NCI-H128 (cell line): Measurements from ENCODE around the gene RPS24.

Experiments used
- DNase-seq: peaks from one replicate; lab custom pipeline; 2025; ENCODE audit not compliant: unreplicated experiment; lab: John Stamatoyannopoulos, UW

RPS24 gene

DNA sequence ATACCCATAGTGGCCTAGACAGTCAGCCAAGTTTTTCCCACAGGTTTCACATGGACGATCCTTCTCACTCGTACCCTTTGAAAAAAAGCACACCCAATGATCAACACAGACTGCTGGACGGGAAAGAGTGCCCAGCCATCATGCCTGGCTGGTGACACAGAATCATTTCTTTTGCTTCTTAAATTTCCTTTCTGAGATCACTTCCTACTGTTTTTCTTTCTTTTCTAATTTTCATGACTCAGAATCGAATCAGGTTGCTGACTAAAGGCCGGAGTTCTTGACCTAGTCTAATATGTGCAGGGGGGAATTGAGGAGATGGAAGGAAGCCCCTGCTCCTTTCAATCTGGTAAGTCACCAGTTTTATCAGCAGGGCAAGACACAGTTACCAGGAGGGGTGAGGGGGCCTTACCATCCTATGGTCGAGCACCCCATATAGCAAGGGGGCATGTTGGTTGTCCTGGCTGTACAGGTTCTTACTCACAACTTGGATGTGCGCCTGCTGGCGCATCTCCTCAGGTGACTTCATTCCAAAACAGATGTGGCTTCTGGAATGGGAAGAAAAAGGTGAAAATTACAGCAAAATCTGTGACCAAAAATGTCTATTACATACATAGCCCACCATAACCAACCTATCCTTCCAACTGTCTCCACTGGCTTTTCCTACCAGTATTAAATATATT is 7.8 kb upstream of the RPS24 start:
- DNase-seq: no peak

DNA sequence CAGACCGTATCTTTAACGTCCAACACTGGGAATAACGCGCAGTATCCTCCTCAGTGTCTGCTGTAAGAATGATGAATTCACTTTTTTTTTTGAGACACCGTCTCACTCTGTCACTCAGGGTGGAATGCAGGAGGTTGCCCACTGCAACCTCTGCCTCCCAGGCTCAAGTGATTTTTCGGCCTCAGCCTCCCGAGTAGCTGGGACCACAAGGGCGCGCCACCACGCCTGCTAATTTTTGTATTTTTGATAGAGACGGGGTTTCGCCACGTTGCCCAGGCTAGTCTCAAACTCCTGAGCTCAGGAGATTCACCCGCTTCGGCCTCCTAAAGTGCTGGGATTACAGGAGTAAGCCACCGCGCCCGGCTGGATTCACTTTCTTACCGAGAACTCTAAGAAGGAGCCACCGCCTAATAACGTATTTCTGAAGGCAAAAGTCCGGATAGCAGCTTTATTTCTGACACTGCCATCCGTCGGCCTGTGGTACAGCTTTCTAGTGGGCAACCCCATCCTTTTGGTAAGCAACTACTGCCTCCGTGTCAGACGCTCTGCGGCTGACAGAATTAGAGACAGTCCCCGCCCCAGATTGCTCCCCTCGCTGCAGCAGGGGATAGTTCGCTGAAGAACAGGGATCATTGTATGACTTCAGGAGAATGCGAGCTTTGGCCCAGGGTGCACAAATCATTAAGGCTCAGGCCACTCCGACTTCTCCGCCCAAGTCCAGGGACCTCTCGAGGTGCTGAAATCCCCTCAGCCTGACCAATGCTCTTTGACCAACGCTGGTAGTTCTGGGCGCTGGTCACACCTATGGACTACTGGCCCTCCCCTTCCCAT is 5.0 kb upstream of the RPS24 start:
- DNase-seq: no peak

DNA sequence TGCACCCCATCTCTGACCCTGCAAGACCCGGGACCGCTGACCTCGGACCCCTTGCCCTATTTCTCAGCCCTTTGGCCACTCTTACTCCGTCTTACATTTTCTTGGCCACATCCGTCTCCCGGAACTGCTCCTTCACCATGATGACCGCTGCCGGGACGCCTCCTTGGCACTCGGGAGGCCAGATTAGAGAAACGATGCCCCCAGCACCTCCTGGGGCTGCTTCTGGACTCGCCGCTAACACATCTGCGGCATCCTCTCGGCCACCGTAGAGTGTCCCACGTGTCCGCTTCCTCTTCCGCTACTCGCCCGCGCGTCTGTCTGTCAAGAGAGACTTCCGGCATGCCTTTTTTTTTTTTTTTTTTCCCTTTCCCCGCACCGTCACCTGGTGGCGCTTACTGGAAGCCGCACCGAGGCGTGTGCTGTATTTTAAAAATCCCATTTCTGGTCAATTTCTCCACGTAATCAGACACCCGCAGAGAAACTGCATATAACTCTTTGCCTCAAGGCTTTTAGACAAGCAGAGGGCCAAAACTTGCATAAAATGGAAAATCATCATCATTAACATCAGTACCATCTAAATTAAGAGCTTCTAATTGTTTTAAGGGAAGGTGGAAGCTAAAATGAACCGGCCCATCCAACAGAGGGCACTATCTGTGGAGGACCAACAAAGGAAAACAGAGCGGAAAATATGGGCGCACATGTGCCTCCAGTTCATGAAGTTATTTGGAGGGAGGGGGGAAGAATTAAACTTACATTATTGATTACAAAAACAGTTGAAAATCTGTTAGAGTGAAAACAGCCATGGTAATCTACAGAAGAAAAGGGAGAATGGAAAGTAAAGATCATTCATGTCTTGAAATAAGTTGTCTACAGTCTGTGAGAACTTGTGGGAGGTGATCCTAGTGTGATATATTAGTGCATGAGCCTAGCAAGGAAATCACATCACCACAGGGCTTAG is 4.1 kb upstream of the RPS24 start, which contains the start of gene POLR3A:
Gene POLR3A (minus strand): TSS at position 247 of the 958 bp plus-strand sequence. CDS start 108 bp downstream, at position 139.
- peak; percentile 84 for DNase-seq

DNA sequence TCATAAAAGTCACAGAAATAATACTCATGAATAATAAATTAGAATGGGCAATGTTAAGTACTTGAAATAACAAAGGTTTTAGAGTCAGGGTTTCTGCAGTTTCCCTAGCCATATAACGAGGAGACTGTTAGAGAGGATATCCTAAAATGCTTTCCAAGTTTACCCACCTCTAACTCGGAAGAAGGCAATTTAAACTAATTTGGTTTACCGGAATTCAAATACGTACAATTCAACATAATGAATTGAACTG is 351 bp upstream of the RPS24 start:
- no peak for DNase-seq

DNA sequence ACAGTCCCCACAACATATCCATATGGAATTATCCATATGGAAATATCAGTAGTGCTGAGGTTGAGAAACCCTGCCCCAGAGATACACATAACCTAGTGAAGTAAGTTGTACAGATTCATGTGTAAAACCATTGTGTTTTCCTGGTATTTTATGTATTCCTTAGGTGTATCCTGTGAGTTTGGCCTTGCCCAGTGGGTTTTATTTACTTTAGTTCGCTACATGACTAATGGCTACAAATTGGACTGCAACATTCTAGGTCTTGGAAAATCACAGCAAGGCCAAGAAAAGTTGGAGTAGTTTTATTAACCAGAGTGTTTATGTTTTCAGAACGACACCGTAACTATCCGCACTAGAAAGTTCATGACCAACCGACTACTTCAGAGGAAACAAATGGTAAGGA is 1.4 kb downstream of the RPS24 start:
- DNase-seq: no peak

DNA sequence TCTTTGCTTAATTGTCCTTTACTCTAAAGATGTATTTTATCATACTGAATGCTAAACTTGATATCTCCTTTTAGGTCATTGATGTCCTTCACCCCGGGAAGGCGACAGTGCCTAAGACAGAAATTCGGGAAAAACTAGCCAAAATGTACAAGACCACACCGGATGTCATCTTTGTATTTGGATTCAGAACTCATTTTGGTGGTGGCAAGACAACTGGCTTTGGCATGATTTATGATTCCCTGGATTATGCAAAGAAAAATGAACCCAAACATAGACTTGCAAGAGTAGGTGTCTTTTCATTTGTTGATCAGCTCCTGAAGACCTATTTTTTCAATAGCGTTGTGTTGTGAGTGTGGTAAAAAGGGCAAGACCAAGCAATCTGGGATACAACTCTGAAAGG is 1.8 kb downstream of the RPS24 start:
- no peak for DNase-seq

DNA sequence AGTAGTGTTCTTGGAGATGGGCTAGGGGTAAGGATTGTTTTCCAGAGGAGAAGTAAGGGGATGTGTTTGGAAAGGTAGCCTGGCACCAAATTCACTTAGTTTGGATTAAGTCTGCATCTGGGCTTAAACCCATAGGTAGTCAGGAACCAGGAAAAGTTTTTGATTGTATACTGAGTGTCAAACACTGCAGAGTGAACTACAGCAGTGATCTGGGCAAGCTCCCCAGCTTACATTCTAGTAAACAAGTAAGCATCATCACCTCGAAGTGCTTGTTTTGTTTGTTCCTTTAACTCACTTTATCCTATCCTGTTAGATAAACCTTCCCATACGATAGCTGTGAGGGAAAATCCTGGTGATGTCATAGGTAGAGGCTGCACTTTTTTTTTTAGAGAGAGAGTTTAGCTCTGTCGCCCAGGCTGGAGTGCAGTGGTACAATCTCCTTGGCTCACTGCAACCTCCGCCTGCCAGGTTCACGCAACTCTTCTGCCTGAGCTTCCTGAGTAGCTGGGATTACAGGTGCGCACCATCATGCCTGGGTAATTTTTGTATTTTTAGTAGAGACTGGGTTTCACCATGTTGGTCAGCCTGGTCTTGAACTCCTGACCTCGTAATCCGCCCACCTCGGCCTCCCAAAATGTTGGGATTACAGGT is 2.4 kb downstream of the RPS24 start:
- DNase-seq: no peak

DNA sequence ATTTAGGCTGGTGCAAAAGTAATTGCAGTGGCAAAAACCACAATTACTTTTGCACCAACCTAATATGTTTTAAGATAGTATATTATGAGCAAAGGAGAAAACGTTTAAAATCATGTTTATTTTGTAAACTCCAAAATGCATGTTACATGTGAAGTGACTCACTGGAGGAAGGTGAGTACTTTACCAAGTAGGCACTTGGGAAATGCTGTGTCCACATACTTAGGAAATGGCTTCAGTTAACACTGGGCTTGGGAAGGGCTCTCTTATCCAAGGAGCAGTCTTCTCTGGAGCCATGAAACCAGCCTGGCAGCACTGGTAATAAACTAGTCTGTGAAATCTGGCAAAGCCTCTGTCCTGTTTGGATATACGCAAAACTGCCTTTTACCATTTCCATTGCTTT is 4.4 kb downstream of the RPS24 start:
- DNase-seq: no peak

DNA sequence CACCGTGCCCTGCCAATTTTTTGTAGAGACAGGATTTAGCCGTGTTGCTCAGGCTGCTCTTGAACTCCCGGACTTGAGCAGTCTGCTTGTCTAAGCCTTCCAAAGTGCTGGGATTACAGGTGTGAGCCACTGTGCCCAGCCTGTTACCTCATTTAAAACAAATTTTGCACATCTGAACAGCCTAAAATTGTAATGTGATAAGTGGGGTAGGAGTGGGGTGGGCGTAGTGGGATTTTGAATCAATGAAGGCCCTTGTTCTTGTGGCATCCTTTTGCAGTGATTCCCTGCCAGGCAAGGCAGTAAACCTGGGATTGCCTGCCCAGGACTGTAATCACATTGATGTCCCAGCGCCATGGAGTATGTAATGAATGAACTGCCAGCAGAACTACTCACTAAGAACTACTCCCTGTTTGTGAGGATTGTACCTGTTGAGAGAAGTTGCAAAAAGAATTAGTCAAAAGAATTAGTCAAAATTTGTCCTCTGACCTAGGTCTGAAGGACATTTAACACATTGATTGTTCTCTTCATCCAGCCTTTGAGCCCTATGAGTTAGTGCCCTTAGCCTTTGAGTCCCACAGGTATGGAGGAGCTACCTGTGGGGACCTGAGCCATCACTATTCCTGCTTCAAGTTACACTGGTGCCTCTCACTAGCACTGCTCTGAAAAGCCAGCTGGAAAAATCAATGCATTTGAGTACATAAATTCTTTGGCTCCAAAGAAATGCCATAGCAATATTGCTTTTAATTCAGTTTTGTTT is 5.3 kb downstream of the RPS24 start:
- no peak for DNase-seq

DNA sequence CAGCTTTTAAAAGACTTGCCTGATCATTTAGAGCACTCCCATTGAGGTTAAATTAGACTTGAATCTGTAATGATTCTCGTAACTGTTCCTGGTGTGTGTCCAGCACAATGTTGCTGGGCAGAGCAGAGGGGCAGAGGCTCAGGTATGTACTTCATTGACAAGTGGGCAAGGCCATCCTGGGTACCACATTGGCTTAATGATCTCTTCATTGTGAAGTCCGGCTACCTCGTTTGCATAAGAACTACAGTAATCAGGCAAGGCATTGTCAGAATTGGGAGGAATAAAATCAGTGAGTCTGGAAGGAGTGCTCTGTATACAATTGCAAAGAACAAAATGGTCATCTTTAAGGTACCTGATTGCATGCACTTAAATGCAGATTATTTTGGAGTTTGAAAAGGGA is 6.1 kb downstream of the RPS24 start:
- DNase-seq: no peak

DNA sequence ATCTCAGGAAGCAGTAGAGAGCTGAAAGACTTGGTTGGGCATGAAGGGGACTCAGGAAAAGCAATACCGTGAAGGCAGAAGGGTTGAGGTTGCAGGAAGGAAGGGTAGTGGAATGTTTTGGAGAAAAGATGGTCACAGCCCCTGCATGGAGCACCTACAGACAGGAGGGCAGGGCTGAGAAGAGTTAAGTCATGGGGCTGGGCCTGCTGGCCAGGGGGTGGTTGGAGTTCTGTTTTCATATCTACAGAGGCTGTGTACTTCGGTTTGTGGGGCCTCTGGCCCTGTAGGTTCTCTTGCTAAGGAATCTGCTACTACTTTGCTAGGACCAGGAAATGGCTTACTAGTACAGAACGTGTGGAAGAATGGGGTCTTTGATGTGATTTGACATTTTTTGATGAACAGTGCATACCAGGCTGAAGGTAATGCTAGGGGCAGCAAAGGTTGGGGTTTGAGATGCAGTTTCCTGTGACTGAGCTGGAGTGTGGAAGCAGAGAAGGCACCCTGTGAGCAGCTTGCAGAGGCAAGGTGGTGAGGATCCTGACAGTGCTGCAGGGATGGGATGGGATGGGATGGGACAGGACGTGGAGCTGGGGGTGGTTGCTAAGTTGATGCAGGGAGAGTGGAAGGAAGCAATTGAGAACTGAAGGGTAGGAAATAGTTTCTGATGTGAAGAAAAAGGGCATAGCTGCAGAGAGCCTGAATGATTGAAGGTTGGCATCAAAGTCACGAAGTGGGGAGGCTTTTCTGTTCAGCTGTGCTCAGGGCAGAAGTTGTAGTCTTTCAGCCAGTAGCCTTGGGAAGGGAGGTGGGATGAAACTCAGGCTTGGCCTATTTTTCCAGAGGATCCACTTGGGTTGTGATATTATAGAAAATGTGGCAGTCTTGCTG is 7.8 kb downstream of the RPS24 start:
- DNase-seq: no peak

DNA sequence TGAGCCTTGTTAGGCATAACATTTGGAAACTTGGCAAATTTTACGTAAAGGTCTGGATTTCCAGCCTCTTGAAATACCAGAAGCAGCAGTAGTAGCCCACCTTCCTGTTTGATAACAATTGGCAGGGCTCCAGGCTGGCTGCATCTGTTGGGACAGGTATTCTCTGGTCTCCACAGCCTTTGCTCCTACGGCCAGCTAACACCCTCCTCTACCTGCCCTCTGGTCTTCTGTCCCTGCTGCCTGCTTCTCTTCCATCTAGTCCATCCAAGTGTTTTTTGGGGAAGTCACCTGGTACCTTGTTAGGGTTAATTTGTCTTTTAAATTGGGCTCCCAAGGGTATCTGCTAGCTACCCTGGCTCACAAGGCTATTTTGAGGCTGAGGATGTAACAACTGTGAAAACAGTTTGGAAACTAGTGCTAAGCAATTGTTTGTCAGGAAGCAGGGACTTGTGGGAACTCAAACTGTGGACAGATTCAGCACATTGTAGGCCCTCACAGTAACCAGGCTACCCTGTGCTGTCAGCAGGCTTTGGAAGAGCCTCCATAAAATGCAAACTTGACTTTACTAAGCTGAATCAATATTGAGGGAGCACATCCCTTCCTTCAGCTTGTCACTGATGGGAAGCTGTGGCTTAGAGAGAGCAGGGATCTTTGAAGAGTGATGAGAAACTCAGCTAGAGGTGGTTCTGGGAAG is 8.5 kb downstream of the RPS24 start:
- no peak for DNase-seq

DNA sequence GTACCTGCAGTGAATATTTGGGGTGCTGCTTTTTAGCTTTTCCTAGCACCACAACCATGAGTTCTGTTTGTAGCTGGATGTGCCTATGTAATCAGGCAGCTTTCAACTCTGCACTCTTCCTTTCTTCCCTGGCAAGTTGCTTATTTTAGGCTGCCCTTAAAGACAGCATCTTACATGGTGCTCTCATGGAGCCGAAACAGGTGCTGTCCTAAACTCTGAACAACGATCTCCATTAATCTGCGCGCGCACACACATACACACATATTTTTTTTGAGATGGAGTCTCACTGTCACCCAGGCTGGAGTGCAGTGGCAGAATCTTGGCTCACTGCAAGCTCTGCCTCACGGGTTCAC is 9.1 kb downstream of the RPS24 start:
- DNase-seq: no peak

DNA sequence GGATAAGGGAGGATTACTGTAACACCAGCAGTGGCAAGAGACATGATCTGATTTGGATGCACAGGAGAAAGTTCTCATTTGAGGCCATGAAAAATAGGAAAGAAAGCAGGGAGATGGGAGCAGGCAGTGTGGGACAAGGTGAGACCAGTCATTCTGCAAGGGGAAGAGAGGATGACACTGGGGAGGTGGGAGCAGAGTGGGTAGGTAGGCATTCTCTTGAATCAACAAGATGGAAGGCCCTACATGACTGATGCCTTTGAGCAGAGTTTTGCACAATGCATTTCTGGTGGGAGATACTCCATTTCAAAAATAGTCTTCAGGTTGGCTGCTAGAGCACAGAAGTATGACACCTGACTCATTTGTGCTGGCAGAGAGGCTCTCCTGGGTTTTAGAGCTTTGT is 10.5 kb downstream of the RPS24 start:
- no peak for DNase-seq

DNA sequence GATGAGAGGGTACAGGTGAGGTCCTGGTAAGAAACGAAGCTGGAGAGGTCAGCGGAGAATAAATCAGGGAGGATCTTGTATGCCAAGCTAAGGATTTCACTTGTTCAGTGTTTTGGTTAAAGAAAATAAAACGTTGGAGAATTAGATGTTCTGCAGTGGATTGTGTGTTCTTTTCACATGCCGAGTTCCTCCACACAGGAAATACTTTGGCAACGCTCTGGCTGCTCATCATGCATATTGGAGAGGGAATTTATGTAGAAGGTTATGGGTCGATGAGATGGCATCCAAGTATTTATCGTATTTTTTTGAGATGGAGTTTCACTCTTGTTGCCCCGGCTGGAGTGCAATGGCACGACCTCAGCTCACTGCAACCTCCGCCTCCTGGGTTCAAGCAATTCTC is 11.0 kb downstream of the RPS24 start:
- DNase-seq: no peak

DNA sequence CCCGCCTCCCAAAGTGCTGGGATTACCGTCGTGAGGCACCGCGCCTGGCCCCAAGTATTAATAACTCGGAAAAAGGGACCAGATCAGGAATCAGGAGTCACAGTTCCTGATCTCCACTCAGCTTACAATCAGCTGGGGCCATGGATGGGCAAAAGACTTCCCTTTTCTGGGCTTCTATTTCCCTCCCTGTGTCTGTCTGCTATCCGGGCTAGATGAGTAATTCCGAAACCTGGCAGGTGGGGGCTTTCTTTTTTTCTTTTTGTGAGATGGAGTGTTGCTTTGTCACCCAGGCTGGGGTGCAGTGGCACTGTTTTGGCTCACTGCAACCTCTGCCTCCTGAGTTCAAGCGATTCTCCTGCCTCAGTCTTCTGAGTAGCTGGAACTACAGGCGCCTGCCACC is 11.6 kb downstream of the RPS24 start:
- DNase-seq: no peak

DNA sequence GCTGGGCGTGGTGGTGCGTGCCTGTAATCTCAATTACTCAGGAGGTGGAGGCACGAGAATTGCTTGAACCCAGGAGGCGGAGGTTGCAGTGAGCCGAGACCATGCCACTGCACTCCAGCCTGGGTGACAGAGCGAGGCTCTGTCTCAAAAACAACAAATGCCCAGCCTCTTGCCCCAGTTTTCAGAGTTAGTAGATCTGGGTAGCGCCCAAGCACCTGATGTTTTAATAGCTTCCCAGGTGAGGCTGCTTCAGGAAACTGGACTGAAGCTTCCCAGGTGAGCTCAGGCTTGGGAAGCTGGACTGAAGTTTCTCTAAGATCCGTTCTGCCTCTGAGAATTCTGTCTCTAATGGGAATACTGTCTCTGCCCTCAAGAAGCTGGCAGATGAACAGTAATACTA is 12.2 kb downstream of the RPS24 start:
- no peak for DNase-seq

DNA sequence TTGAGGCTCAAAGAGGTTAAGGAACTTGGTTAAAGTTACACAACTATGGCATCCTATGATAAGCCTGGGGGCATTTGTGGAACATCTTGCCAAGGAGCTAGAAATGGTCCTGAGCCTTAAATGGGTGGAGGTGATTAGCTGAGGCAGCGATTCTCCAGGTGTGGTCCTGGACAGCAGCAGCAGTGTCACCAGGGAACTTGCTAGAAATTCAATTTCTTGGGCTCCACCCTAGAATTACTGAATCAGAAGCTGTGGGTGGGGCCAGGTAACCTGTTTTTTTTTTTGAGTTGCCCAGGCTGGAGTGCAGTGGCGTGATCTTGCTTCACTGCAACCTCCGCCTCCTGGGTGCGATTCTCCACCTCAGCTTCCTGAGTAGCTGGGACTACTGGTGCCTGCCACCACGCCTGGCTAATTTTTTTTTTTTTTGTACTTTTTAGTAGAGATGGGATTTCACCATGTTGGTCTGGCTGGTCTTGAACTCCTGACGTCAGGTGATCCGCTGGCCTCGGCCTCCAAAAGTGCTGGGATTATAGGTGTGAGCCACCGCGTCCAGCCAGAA is 13.1 kb downstream of the RPS24 start:
- no peak for DNase-seq
